NB4 (cell line): Measurements from ENCODE around the gene INTS11.

Source experiments
- DNase-seq: peaks from one replicate; pipeline ENCODE4 v3.0.0; 2010; ENCODE audit warnings: low read depth
- H3K4me3 ChIP-seq: one replicate; pipeline ENCODE4 v1.5.1; 2011; ENCODE audit warnings: mild to moderate bottlenecking, low read depth, low read length, moderate library complexity
- CTCF ChIP-seq: IDR thresholded peaks from one replicate; pipeline ENCODE4 v1.5.1; 2012; ENCODE audit warnings: low read depth, low read length
- MAX ChIP-seq: IDR thresholded peaks from 2 replicates; pipeline ENCODE4 v1.6.1; 2011; ENCODE audit warnings: low read depth, low read length
- MYC ChIP-seq: IDR thresholded peaks from 2 replicates; pipeline ENCODE4 v1.6.1; 2011; ENCODE audit warnings: low read depth, low read length
- POLR2A ChIP-seq: IDR thresholded peaks from 2 replicates; pipeline ENCODE4 v1.6.1; 2011; ENCODE audit warnings: mild to moderate bottlenecking; ENCODE audit not compliant: insufficient read length; ENCODE audit errors: extremely low read depth

Gene INTS11

GRCh38 chr1:1340791-1341548 is 16.5 kb upstream of the INTS11 start:
- DNase-seq, result no peak
- TF ChIP-seq MAX (no peak), MYC (no peak), POLR2A (no peak), CTCF (no peak)
- H3K4me3 ChIP-seq, result no peak overlapping the region

GRCh38 chr1:1340185-1340584 is 15.7 kb upstream of the INTS11 start:
- TF ChIP-seq POLR2A (no peak), CTCF (no peak), MAX (no peak), MYC (no peak)
- DNase-seq, result no peak
- no peak overlapping the region for H3K4me3 ChIP-seq

GRCh38 chr1:1338278-1338677 is 13.8 kb upstream of the INTS11 start:
- DNase-seq, result no peak
- no peak for TF ChIP-seq POLR2A
- no peak for TF ChIP-seq MYC
- no peak overlapping the region for H3K4me3 ChIP-seq

- no peak for DNase-seq
- TF ChIP-seq POLR2A (no peak), MAX (no peak), MYC (no peak), CTCF (no peak)
- no peak overlapping the region for H3K4me3 ChIP-seq
Observed at GRCh38 chr1:1337793-1338147, 13.3 kb upstream of the INTS11 start.

- TF ChIP-seq MYC, result no peak
- no peak for TF ChIP-seq CTCF
- no peak for TF ChIP-seq POLR2A
- no peak for TF ChIP-seq MAX
- no peak overlapping the region for H3K4me3 ChIP-seq
- no peak for DNase-seq
Observed at GRCh38 chr1:1336931-1337792, 12.7 kb upstream of the INTS11 start.

GRCh38 chr1:1336446-1336845 is 12.0 kb upstream of the INTS11 start:
- no peak for DNase-seq
- no peak overlapping the region for H3K4me3 ChIP-seq
- no peak for TF ChIP-seq MAX
- no peak for TF ChIP-seq CTCF
- no peak for TF ChIP-seq POLR2A
- no peak for TF ChIP-seq MYC
